ENCODE results near the gene SCN5A.

SCN5A gene

DNA sequence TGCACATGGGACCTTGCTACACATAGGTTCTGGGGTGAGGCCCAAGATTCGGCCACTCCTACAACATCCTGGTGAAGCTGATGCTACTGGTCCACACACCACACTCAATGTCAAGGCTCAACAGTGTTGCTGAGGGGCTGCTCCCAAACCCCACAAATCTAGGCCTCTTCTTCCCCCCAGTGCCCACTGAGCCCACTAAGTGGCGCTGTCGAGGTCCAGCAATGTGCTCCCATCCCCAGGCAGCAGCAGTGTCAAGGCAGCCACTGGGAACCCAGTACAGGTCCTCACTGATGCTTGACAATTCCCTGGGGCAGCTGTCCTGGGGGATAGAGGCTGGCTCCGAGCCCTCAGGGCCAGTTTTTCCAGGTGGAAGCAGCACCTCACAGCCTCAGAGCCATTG is 21.5 kb downstream of the SCN5A start:
- in situ Hi-C loops (cut with MboI; ENCODE audit: low sequenced_read_pairs), result no loop called here

DNA sequence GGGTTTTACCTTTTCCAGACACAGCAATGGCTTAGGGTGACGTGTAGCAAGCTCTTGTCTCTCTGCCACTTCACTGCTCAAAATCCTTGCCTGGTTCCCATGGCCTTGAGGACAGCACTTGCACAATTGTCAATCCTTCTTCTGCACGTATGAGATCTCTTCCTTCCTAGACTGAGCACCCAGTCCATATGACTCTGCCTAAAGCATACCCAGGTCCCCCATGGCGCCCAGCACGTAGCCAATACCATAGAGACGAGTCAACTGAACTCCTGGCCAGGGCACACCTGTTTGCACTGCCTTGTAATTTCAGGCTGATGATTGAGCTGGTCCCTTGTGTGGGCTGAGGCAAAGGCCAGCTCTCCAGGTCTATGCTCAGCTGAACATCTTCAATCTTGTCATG is 23.3 kb downstream of the SCN5A start:
- in situ Hi-C loops (cut with MboI; ENCODE audit: low sequenced_read_pairs), result no loop called here

DNA sequence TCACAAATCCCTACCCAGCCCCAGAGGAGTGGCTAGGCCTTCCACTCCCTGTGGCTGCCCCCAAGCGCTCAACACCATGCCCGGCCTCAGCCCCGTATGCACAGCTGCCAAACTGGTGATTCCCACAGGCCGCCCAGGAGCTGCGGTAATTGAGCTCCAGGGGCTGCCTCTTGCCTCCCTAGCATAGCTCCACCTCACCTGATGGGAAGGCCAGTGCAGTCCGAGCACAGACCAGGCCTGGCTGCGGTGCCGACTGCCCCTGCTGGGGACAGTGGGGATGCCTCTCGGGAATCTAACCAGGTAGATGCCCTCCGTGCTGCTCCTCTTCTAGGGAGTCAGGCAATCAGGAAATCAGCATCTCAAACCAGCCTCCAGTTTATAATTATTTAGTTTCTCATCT is 25.9 kb downstream of the SCN5A start:
- in situ Hi-C loops (cut with MboI; ENCODE audit: low sequenced_read_pairs), result no loop called here

DNA sequence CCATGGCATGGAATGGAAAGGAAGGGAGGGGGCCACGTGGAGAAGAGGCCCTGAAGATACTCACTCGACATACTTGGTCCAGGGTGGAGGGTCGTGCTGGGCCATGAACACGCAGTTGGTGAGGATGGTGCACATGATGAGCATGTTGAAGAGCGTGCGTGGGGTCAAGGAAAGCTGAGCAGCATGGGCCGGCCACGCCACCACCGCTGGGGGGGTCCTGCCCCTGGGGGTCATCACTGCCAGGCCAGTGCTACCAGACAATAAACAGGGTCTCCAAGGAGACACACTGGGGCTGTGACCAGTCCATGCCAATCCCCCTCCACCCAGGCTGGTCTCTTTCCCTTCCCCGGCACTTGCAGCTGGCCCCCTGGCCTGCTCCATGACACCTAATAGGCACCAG is 27.2 kb downstream of the SCN5A start:
- in situ Hi-C loops (cut with MboI; ENCODE audit: low sequenced_read_pairs), result no loop called here

DNA sequence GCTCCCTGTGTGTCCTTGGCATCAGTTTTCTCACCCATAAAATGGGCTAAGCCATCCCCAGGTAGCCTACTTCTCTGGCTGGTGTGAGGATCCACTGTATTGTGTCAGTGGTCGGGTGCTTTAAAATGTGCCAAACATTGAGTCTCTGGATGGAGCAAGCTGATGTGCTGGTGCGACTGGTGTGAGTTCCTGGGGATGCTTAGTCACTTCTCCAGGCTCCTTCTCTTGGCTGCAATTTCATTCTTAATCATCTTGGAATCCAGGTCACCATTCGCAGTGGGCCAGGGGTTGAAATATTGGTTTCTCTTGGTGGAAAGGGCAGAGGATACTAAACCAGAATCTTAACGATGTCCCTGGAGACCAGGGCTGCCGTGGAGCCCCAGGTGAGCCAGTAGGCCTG is 29.3 kb downstream of the SCN5A start:
- in situ Hi-C loops (cut with MboI; ENCODE audit: low sequenced_read_pairs), result no loop called here

DNA sequence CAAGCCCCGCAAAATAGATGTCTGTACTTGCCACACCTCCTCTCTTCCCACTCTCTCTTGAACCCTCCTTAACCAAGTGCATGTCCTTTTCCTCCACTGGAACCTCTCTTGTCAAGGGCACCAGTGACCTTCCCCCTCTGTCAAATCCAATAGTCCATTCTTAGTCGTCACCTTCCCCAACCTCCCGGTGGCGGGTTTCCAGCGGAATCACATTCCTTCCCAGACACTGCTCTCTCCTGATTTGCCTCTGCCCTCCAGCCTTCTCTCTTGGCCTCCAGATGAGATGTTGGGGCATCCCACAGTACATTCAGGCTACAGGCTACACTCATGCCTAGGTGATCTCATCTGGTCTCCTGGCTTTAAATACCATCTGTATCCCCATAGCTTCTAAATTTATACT is 31.1 kb downstream of the SCN5A start:
- in situ Hi-C loops (cut with MboI; ENCODE audit: low sequenced_read_pairs), result no loop called here

DNA sequence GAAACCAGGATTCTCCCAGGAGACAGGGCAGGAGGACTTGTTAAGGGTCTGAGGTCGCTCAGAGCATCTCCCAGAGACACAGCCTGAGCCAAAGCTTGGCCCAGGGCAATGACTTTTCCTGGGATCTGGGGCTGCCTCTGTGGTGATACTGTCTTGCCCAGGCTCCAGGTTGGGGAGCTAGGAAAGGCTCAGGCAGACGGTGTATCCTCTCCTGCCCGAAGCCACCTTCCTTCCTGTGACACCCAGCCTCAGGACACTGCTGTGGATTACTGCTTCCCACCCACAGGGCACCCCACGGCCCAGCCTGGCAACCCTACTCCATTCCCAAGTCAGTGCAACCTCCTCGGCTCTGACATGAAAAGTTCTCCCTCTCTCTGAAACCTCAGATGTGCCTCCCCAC is 31.9 kb downstream of the SCN5A start:
- in situ Hi-C loops (cut with MboI; ENCODE audit: low sequenced_read_pairs), result no loop called here

DNA sequence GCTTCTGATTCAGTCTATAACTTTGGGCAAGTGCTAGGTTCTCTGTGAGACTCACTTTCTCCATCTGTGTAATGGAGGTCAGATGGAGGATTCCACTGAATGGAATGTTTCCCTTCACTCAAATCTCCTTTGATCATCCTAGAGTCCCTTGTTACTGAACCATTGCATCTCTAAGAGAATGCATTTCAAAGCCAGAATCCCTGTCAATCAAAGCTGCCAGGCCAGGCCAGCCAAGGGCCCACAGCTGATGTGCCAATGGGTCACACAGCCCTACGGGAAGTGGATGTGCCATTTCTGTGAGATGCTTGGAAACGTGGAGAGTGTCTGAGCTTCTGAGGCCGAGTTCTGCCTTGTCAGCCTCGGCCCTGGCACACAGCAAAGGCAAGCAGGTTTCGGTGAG is 32.4 kb downstream of the SCN5A start:
- in situ Hi-C loops (cut with MboI; ENCODE audit: low sequenced_read_pairs), result no loop called here

DNA sequence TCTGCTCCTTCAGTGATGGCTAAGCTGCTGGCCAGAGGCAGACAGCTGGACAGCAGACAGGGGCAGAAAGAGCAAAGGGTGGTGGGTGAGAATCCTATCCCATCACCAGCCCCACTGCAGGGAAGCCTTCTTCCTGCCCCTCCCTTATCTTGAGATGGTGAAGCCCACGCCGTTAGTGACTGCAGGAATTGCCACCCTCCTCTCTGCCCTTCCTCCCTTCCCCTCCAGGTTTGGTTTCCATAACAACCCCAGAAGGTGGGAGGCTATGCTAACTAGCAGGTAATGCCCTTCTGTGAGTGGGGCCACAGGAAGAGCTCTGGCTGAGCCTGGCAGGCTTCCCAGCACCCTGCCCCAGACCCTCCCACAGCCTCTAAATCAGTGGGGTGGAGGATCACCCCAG is 32.8 kb downstream of the SCN5A start:
- in situ Hi-C loops (cut with MboI; ENCODE audit: low sequenced_read_pairs), result no loop called here

DNA sequence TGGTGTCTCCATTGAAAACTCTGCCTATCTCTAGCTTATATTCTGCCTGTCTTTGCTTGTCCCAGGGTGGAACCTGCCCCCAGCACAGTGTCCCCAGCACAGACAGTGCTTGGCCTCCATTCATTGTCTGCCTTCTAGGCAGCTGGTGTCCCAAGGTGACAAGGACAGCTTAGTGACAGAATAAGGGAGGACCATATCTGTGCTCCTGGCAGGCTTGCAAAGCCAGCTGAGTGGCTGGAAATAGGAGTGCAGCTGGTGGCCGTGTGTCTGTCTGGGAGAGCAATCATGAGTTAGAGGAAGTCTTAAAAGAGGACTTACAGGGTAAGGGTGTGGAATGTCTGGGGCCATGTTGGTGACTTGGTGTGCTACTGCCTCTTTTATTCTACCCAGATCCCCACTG is 33.4 kb downstream of the SCN5A start:
- in situ Hi-C loops (cut with MboI; ENCODE audit: low sequenced_read_pairs), result no loop called here

DNA sequence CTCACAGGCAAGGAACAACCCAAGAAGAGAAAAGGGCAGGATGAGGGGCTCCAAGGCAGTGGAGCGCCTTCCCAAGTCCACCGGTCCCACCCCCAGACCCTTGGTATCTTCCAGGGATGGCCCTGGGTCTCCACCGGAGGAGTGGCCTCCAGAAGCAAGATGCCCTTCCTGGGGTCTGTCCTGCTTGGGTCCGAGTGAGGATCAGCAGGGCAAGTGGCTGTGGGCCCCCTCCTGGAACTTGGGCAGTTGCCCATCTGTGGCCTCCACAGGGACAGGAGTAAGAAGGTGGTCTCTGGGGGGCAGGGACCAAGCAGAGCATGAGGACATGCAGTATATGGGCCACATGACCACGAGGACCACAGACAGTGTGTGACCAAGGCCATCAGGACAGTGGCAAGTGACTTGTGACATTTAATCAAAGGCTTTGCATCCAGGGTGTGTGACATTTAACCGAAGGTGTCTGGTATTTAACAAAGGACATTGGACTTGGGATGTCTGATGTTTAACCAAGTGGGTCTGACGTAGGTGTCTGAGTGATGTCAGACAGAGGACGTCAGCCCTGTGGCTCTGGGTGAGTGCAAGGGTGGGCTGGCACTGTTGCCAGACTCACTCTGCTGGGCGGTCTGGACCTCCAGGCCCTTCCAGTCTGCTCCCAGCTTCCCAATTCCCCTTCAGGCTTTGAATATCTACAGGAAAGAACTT is 34.7 kb downstream of the SCN5A start:
- in situ Hi-C loops (cut with MboI; ENCODE audit: low sequenced_read_pairs), result no loop called here

DNA sequence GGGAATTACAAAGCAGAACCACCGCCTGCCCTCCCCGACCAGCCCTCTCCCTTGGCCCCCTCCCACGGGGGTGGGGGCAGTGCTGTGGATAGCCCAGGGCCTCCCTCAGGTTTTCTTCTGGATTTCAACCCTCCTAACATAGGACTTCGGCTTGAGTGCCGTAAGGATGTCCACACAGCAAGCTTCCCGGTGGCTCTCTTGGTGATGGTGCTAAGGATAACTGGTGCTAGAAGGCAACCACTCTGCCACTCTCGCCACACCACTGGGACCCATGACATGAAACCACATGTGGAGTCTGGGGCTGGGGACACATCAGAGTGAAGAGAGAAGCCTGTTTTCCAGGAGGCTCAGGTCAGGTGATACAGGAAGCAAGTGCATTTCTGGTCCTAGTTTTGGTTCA is 35.4 kb downstream of the SCN5A start:
- in situ Hi-C loops (cut with MboI; ENCODE audit: low sequenced_read_pairs), result no loop called here

DNA sequence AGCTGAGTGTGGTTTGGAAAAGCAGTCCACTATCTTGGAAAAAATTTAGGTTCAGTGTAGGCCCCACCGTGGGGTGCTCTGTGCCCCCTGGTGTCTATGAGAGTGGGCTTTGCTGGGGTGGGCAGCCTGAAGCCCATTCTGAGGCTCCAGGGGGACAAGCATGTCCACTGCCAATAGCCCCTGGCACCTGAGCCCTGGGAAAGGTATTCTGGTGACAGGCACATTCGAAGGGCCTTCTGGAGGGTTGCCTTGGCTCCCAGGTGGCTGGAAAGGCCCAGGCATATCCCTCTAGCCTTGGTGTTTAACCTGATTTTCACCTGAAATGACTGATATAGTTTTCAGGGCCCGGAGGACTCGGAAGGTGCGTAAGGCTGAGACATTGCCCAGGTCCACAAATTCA is 36.1 kb downstream of the SCN5A start:
- in situ Hi-C loops (cut with MboI; ENCODE audit: low sequenced_read_pairs), result no loop called here

DNA sequence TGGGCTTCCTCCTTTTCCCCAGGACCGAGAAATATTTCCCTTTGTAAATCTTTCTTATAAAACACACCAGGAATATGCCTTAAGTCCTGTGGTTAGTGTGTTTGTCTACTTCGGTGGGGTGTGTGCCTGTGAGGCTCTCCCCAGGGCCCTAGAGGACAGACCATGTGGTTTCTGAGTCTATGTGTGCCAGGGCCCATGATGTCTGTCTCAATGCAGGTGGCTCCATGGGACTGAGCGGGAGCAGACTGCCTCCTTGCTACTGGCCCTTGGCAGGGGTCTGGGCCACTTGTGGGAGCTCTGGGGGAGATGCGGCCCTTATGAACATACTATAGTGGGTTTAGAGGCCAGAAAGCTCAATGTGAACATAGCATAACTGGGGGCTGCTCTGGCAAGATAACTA is 37.6 kb downstream of the SCN5A start:
- in situ Hi-C loops (cut with MboI; ENCODE audit: low sequenced_read_pairs), result no loop called here

DNA sequence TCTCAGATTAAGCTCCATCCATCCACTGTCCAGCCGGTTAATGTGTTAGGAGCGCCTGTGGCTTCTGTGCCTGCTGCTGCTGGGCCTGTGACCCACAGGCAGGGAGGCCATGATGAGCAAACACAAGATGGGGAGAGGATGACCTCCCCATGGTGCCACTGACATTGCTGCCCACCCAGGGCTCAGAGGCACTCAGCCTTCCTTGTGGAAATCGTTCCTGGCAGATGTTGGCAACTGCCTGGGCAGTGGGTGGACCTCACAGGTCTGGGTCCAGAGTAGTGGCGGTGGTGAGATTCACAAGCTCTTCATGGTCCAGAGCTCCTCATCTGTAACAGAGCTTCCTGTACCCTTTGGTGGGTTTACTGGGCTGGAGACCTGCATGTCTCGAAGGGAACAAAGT is 38.6 kb downstream of the SCN5A start:
- in situ Hi-C loops (cut with MboI; ENCODE audit: low sequenced_read_pairs), result no loop called here

DNA sequence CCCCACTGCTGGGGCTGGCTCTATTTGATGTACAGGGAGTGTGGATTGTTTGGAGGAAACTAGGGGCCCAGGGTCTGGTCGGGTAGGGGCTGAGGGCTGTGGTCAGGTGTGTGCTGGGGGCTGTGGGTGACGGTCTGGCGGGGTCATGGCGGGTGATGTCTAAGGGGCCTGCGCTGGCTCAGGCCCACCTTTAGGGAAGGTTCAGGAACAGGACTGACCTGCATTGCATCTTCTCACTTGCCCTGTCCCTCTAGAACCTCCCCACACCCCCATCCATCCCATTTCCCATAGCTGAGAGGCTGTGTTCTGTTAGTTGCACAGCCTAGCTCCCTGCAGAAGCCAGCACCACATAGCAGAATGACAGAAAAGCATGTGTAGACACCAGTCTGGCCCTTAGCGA is 39.1 kb downstream of the SCN5A start:
- in situ Hi-C loops (cut with MboI; ENCODE audit: low sequenced_read_pairs), result no loop called here

DNA sequence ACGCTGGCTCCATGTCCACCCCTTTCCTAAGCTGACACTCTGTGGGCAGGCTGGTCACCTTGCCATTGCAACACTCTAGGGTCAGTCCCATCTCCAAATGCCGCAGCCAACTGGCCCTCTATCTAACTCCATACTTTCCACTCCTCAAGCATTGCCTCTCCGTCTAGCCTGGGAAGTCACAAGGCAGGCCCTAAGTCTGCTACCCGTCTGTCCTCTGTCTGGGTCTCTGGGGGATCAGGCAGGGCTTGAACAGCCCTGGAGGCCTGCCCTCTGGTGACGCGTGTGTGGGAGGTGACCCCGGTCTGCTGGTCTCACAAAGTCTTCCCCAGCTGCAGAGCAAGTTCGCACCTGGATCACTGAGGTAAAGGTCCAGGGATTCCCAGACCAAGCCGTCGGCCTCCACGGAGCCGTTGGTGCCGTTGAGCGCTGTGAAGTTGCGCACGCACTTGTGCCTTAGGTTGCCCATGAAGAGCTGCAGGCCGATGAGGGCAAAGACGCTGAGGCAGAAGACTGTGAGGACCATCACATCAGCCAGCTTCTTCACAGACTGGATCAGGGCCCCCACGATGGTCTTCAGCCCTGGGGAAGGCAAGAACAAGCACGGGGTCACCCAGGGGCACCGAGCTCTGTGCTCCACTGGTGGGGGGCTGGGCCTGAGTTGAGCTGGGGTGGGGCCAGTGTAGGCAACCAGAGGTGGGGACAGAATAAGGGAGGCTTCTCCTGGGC is 39.9 kb downstream of the SCN5A start:
- in situ Hi-C loops (cut with MboI; ENCODE audit: low sequenced_read_pairs), result no loop called here

DNA sequence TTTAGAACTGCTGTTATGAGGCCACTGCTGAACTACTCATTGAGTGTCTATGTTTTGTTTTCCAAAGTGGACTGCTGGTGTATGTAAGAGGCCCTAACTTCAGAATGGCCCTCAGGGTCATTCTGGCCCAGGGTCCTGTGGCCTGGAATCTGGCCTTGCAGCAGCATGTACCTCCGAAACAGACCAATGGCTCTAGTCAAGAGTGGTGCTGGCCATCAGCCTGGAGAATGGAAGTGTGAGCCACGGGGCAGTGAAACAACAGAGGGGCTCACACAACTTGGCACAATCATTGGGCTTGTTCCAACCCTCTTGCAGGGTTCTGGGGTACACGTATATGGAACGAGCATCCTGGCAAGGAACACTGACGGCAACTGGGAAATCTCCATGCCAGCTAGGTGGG is 40.5 kb downstream of the SCN5A start:
- in situ Hi-C loops (cut with MboI; ENCODE audit: low sequenced_read_pairs), result no loop called here

DNA sequence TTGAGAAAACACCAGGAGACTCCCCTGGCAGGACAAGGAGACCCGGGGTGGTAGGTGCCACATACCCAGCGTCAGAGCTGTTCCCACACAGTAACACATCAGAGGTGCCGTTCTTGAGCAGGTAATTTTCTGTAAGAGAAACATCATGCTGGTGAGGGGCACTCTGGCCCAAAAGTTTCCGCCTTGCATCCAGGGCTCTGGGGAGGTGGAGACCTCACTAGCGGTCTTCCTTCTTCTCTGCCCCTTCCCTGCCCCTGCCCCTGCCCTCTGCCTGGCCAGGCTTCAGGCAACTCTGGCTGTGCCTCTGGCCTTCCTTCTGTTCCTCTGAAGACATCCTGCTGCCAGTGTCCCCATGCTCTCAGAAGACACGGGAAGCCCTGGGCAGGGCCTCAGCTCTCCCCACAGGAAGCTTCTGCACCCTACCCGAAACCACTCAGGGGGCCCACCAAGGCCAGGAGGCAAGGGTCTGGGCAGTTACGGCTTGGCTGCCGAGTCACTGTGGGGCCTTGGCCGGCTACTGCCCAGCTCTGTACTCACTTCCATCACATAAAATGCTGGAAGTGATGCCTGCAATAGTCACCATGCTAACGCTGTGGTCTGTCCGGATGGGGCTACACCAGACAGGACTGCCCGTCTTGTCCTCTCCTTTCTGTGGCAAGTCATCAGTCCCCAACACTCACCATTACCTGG is 41.3 kb downstream of the SCN5A start:
- in situ Hi-C loops (cut with MboI; ENCODE audit: low sequenced_read_pairs), result no loop called here

DNA sequence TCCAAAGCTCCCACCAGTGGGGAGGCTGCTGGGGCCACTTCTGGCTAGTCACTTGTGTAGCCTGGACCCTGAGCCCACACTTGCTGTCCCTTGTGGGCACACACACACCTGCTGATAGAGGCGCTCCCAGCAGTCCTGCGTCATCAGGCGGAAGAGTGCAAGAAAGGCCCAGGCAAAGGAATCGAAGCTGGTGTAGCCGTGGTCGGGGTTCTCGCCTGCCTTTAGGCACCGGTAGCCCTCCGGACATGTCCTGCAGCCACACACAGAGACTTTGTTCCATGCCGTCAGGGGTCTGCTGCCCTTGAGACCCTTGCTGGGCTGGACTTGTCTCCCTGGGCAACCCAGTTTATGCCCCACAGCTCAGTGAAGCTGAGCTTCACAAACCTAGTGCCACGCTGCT is 42.9 kb downstream of the SCN5A start:
- in situ Hi-C loops (cut with MboI; ENCODE audit: low sequenced_read_pairs), result no loop called here

DNA sequence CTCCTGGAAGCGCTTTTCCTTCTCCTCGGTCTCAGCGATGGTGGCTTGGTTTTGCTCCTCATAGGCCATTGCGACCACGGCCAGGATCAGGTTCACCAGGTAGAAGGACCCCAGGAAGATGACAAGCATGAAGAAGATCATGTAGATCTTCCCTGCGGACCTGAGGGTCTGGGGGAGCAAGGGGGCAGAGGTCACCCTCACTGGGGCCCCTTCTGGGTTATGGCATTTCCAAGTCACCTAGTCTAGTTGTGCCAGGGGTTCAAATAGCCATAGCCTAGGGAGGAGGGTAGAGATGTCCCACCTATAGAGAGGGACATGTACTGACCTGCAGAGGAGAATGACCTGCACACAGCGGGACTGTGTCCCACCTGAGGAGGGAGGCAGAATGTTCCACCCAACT is 43.5 kb downstream of the SCN5A start:
- in situ Hi-C loops (cut with MboI; ENCODE audit: low sequenced_read_pairs), result no loop called here

DNA sequence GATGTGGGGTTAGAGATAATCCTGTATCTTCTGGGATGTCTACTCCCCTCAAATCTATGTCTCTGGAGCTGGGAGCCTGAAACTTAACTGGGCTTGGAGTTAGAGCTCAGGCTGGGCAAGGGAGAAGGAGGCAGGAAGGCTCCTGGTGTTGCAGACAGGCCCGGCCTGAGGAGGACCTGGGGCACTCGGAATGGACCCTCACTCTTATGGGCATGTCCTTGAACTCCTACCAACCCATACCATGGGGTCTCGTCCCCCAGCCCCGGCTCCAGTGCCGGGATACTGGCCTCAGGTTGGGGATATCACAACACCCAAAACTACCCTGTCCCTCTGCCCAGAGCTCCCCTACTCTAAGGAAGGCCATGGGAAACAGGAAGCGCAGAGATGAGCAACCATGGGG is 45.2 kb downstream of the SCN5A start:
- in situ Hi-C loops (cut with MboI; ENCODE audit: low sequenced_read_pairs), result no loop called here

Measured in HL-60/S4 treated with phorbol 12-myristate 13-acetate at 8.2 ng/mL for 4 days and 3 days (cell line).